Measurements from ENCODE around the gene ABCC4. TPM values are rescaled to one million over a fixed set of nuclear protein-coding genes. Genes with fewer than 3 reads are reported as not detected.

The ABCC4 gene
- total and polyA plus RNA-seq, 10 donors = 1.4 to 21.0 (median 13.3) TPM

- no peak for TF ChIP-seq POLR2A (IDR thresholded peaks at IDR 0.05)
- TF ChIP-seq POLR2AphosphoS5 (IDR thresholded peaks at IDR 0.05) = no peak
- TF ChIP-seq CTCF (IDR thresholded peaks at IDR 0.05 in 8 of 11, conservative IDR thresholded peaks at IDR 0.05 in 3 of 11) = no peak
Observed at GRCh38 chr13:95049772-95050171, 251.5 kb downstream of the ABCC4 start.

GRCh38 chr13:95044452-95045205, 256.6 kb downstream of the ABCC4 start:
- 89 to 97% (median 95%) methylated on average over 4 of the region's 4 CpGs for whole genome bisulfite sequencing, 5 donors
- DNase-seq = no peak
- intact Hi-C loops (cut with DNase I; ENCODE audit: low total_unique reads) = no loop called here
- no peak overlapping the region for H3K4me3 ChIP-seq
- H3K4me1 ChIP-seq = no peaks in the 10 kb centered on the region
- peaks cover 0 to 49% (median 6%) of the 10 kb centered on the region in 6 donors for H3K36me3 ChIP-seq
- TF ChIP-seq CTCF (IDR thresholded peaks at IDR 0.05 in 8 of 11, conservative IDR thresholded peaks at IDR 0.05 in 3 of 11) (no peak), POLR2A (IDR thresholded peaks at IDR 0.05) (no peak), POLR2AphosphoS5 (IDR thresholded peaks at IDR 0.05) (no peak)
- no peak overlapping the region for H3K27ac ChIP-seq
- no peaks in the 10 kb centered on the region for H3K9me3 ChIP-seq
- H3K27me3 ChIP-seq (replicated peaks in 1 of 7) = no peaks in the 10 kb centered on the region

More at GRCh38 chr13:95049772-95050171, 251.5 kb downstream of the ABCC4 start:
- no peaks in the 10 kb centered on the region for H3K4me1 ChIP-seq
- 75 to 93% (median 83%) methylated on average over 1 of the region's 1 CpG for WGBS, 5 donors
- intact Hi-C loops (cut with DNase I; ENCODE audit: low total_unique reads) = no loop called here
- DNase-seq = no peak
- H3K4me3 ChIP-seq = no peak overlapping the region
- no peaks in the 10 kb centered on the region for H3K9me3 ChIP-seq
- H3K27ac ChIP-seq = no peak overlapping the region
- no peaks in the 10 kb centered on the region for H3K27me3 ChIP-seq (replicated peaks in 1 of 7)
- peaks cover 0 to 19% (median 0%) of the 10 kb centered on the region in 6 donors for H3K36me3 ChIP-seq

DNA sequence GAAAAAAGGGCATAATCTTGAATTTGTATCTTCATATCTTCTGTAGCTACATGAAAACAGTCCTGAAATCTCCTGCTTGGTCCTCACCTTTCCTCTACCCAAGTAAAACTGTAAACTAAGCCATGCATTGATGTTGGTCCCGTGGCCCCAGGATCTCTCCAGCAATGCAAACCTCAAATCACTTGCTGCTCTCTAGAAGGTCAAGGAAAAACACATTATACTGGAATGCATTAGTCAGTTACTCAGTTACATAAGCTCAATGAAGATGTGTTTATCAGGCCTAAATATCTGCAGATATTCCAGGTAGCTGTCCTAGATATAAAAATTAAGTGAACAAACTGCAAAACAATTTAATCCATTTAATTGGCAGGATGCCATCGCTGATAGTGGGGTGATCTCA, 261.8 kb downstream of the ABCC4 start:
- Histone ChIP-seq H3K9me3 (no peaks in the 10 kb centered on the region), H3K4me1 (no peaks in the 10 kb centered on the region), H3K36me3 (peaks cover 0 to 70% (median 8%) of the 10 kb centered on the region in 6 donors), H3K27ac (no peak overlapping the region), H3K27me3 (replicated peaks in 1 of 7) (no peaks in the 10 kb centered on the region), H3K4me3 (no peak overlapping the region)
- TF ChIP-seq POLR2AphosphoS5 (IDR thresholded peaks at IDR 0.05) = no peak
- TF ChIP-seq POLR2A (IDR thresholded peaks at IDR 0.05) = no peak
- no peak for TF ChIP-seq CTCF (IDR thresholded peaks at IDR 0.05 in 8 of 11, conservative IDR thresholded peaks at IDR 0.05 in 3 of 11)
- intact Hi-C loops (cut with DNase I; ENCODE audit: low total_unique reads) = no loop called here
- DNase-seq = no peak
- 77 to 86% (median 83%) methylated on average over 2 of the region's 2 CpGs for WGBS, 5 donors

GRCh38 chr13:95038949-95039348, 262.3 kb downstream of the ABCC4 start:
- Histone ChIP-seq H3K27me3 (replicated peaks in 1 of 7) (no peaks in the 10 kb centered on the region), H3K9me3 (no peaks in the 10 kb centered on the region), H3K4me3 (no peak overlapping the region), H3K27ac (no peak overlapping the region), H3K4me1 (no peaks in the 10 kb centered on the region), H3K36me3 (peaks cover 0 to 70% (median 10%) of the 10 kb centered on the region in 6 donors)
- DNase-seq = no peak
- TF ChIP-seq POLR2AphosphoS5 (IDR thresholded peaks at IDR 0.05) (no peak), POLR2A (IDR thresholded peaks at IDR 0.05) (no peak), CTCF (IDR thresholded peaks at IDR 0.05 in 8 of 11, conservative IDR thresholded peaks at IDR 0.05 in 3 of 11) (no peak)
- WGBS, 5 donors = 95 to 100% (median 97%) methylated on average over 1 of the region's 1 CpG
- intact Hi-C loops (cut with DNase I; ENCODE audit: low total_unique reads) = no loop called here

All from spleen (tissue), 11 donors.